Endometrial microvascular endothelial cells (primary cell): ENCODE results near the gene CDC42BPA. TPM values are rescaled to one million over a fixed set of nuclear protein-coding genes. Genes with fewer than 3 reads are reported as not detected.
"Not testable (repeated sequence)": the region's sequence is repeated elsewhere in the genome, so short reads cannot be mapped to it uniquely, and the experiment has no call there.

Experiments used
- in situ Hi-C: cut with HindIII; loops from 2 replicates; pipeline ENCODE4 v1.10.0; 2017; ENCODE audit warnings: low sequenced_read_pairs, low pct_unique_long_range_greater_than_20kb; ENCODE audit errors: inconsistent ontology term
- total RNA-seq: library from RNA; depleted of rRNA; stranded (reverse); fragments of >200 nt; gene quantifications from one replicate; pipeline ENCODE4 v1.2.3, GENCODE V29; 2015; ENCODE audit errors: inconsistent ontology term

CDC42BPA gene
- total RNA-seq, 1 donor from 2014 or later: 47.6 TPM

- in situ Hi-C loops: no loop called here
These were observed 206.5 kb downstream of the CDC42BPA start for GRCh38 chr1:227111782-227112181.

- in situ Hi-C loops: not testable (repeated sequence)
These were observed 213.0 kb downstream of the CDC42BPA start for GRCh38 chr1:227105291-227105690.

GRCh38 chr1:227102056-227102455, 216.2 kb downstream of the CDC42BPA start:
- in situ Hi-C loops: no loop called here

GRCh38 chr1:227094249-227094966, 223.9 kb downstream of the CDC42BPA start:
- in situ Hi-C loops: no loop called here

- in situ Hi-C loops: no loop called here
These were observed 225.0 kb downstream of the CDC42BPA start for GRCh38 chr1:227093309-227093708.

- in situ Hi-C loops: no loop called here
These were observed 226.2 kb downstream of the CDC42BPA start for GRCh38 chr1:227092069-227092468.

GRCh38 chr1:227086636-227087035, 231.7 kb downstream of the CDC42BPA start:
- in situ Hi-C loops: no loop called here

- in situ Hi-C loops: no loop called here
These were observed 235.1 kb downstream of the CDC42BPA start for GRCh38 chr1:227082999-227083746.

- in situ Hi-C loops: no loop called here
These were observed 240.5 kb downstream of the CDC42BPA start for GRCh38 chr1:227077783-227078182.

- in situ Hi-C loops: no loop called here
These were observed 244.5 kb downstream of the CDC42BPA start for GRCh38 chr1:227073786-227074185.

GRCh38 chr1:227072991-227073390, 245.3 kb downstream of the CDC42BPA start:
- in situ Hi-C loops: no loop called here

GRCh38 chr1:227071895-227072587, 246.3 kb downstream of the CDC42BPA start:
- in situ Hi-C loops: no loop called here

GRCh38 chr1:227070638-227071285, 247.5 kb downstream of the CDC42BPA start:
- in situ Hi-C loops: no loop called here

GRCh38 chr1:227069490-227069889, 248.8 kb downstream of the CDC42BPA start:
- in situ Hi-C loops: no loop called here

- in situ Hi-C loops: no loop called here
These were observed 249.4 kb downstream of the CDC42BPA start for GRCh38 chr1:227068883-227069282.

- in situ Hi-C loops: no loop called here
These were observed 251.3 kb downstream of the CDC42BPA start for GRCh38 chr1:227066999-227067398.

- in situ Hi-C loops: no loop called here
These were observed 253.0 kb downstream of the CDC42BPA start for GRCh38 chr1:227065311-227065710.

GRCh38 chr1:227062306-227062705, 256.0 kb downstream of the CDC42BPA start:
- in situ Hi-C loops: no loop called here

- in situ Hi-C loops: no loop called here
These were observed 259.2 kb downstream of the CDC42BPA start for GRCh38 chr1:227059076-227059475.
